AG04450 (cell line): Measurements from ENCODE around the gene UQCR10. TPM values are rescaled to one million over a fixed set of nuclear protein-coding genes. Genes with fewer than 3 reads are reported as not detected.
A peak's percentile ranks its signal among the peaks of the same experiment; 100 is the strongest.

Experiments used
- CTCF ChIA-PET: fragments of 300-600, 350-600 bp; formaldehyde crosslinking; extraction: SDS; loops from one replicate; lab custom pipeline; 2022; ENCODE audit warnings: antibody characterized with exemption, inconsistent platforms; lab: Charles Lee
- POLR2A ChIA-PET: fragments of 350-600 bp; formaldehyde crosslinking; extraction: SDS; loops from one replicate; lab custom pipeline; 2021; ENCODE audit warnings: antibody characterized with exemption, inconsistent platforms; lab: Yijun Ruan, JAX
- DNase-seq: peaks from one replicate; pipeline ENCODE4 v3.0.0-alpha.2; 2011; ENCODE audit warnings: low read depth, low spot score
- H3K27ac ChIP-seq: one replicate; pipeline ENCODE4 v1.5.1; 2012; ENCODE audit warnings: low read depth, low read length, control low read depth
- H3K27me3 ChIP-seq: one replicate; pipeline ENCODE4 v1.6.0; 2012; ENCODE audit warnings: low read length; ENCODE audit not compliant: control insufficient read depth, insufficient read depth
- H3K4me3 ChIP-seq: 2 replicates; pipeline ENCODE4 v1.5.1; 2011; ENCODE audit warnings: mild to moderate bottlenecking, low read depth, low read length, control low read depth
- H3K9me3 ChIP-seq: 2 replicates; pipeline ENCODE4 v1.5.1; 2012; ENCODE audit warnings: low read length; ENCODE audit not compliant: control insufficient read depth, insufficient read depth
- CTCF ChIP-seq: IDR thresholded peaks from 2 replicates; pipeline ENCODE4 v1.5.1; 2011; ENCODE audit warnings: low read depth, low read length, control low read depth, inconsistent platforms
- polyA plus RNA-seq: library from polyadenylated mRNA; depleted of rRNA; stranded (reverse); fragments of >200 nt; gene quantifications from 2 replicates; pipeline ENCODE4 v1.2.3, GENCODE V29; 2011

Gene UQCR10
- polyA plus RNA-seq, 1 experiment, result 170 TPM

DNA sequence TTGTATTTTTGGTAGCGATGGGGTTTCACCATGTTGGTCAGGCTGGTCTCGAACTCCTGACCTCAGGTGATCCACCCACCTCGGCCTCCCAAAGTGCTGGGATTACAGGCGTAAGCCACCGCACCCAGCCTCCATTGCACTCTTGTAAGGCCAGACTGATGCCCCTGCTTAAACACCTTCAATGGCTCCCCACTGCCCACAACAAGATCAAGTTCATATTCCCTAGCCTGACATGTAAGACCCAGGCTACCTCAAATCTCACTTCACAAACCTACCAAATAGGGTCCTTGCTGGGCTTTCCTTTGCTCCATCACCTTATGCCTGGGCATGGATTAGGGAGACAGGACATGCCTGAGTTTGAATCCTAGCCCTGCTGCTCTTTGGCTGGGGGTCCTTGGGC, 13.1 kb downstream of the UQCR10 start:
- POLR2A ChIA-PET, result no interaction called here
- no peaks in the 10 kb centered on the region for H3K27me3 ChIP-seq
- peak overlapping the region; percentile 97 for H3K27ac ChIP-seq
- H3K4me3 ChIP-seq, result no peak overlapping the region
- no peaks in the 10 kb centered on the region for H3K9me3 ChIP-seq
- no peak for TF ChIP-seq CTCF
- CTCF ChIA-PET, result no interaction called here
- DNase-seq, result no peak

- no peaks in the 10 kb centered on the region for H3K9me3 ChIP-seq
- POLR2A ChIA-PET, result interaction anchor here (0.6 to 1.6 kb wide), 2 partner anchors 18 to 103 kb away, joined by 4 to 10 read pairs; no protein-coding TSS in a partner anchor
- peak; percentile 60 for DNase-seq
- peak overlapping the region; percentile 97 for H3K27ac ChIP-seq
- H3K4me3 ChIP-seq, result no peak overlapping the region; the same call in 1 of the 2 replicates
- TF ChIP-seq CTCF, result no peak
- no peaks in the 10 kb centered on the region for H3K27me3 ChIP-seq
- CTCF ChIA-PET, result interaction anchor here (1.3 kb wide), 1 partner anchor 308 kb away, joined by 3 read pairs; no protein-coding TSS in a partner anchor
Measured at GRCh38 chr22:29780748-29781676, 13.8 kb downstream of the UQCR10 start.

GRCh38 chr22:29782061-29782845, 15.1 kb downstream of the UQCR10 start:
- Histone ChIP-seq H3K4me3 (no peak overlapping the region), H3K9me3 (no peaks in the 10 kb centered on the region), H3K27me3 (no peaks in the 10 kb centered on the region), H3K27ac (peak overlapping the region; percentile 97)
- TF ChIP-seq CTCF, result no peak
- ChIA-PET CTCF (no interaction called here), POLR2A (interaction anchor here (0.8 to 1.6 kb wide), 2 partner anchors 16 to 17 kb away, joined by 3 to 4 read pairs; partner anchors contain the start of gene ZMAT5)
- DNase-seq, result no peak

- Histone ChIP-seq H3K9me3 (no peaks in the 10 kb centered on the region), H3K27me3 (no peaks in the 10 kb centered on the region), H3K4me3 (no peak overlapping the region), H3K27ac (no peak overlapping the region)
- TF ChIP-seq CTCF, result no peak
- POLR2A ChIA-PET, result no interaction called here
- CTCF ChIA-PET, result interaction anchor here (1.2 to 2.1 kb wide), 2 partner anchors 12 to 221 kb away, joined by 5 to 8 read pairs; no protein-coding TSS in a partner anchor
- DNase-seq, result no peak
Measured at GRCh38 chr22:29784451-29785361, 17.5 kb downstream of the UQCR10 start.
